HUES64 (cell line): ENCODE results near the gene NRF1.
"Not testable (repeated sequence)": the region's sequence is repeated elsewhere in the genome, so short reads cannot be mapped to it uniquely, and the experiment has no call there.

Experiments
- H3K27ac ChIP-seq: 2 replicates; pipeline ENCODE4 v1.7.0; 2013; ENCODE audit warnings: low read depth, low read length, inconsistent platforms
- H3K27me3 ChIP-seq: 2 replicates; pipeline ENCODE4 v1.6.1; 2013; ENCODE audit warnings: mild to moderate bottlenecking, low read length; ENCODE audit not compliant: insufficient read depth
- H3K36me3 ChIP-seq: 2 replicates; pipeline ENCODE4 v1.6.1; 2013; ENCODE audit warnings: mild to moderate bottlenecking, low read length; ENCODE audit not compliant: insufficient read depth
- H3K4me1 ChIP-seq: 2 replicates; pipeline ENCODE4 v1.6.1; 2013; ENCODE audit warnings: mild to moderate bottlenecking, low read length, moderate library complexity; ENCODE audit not compliant: insufficient read depth
- H3K4me3 ChIP-seq: 2 replicates; pipeline ENCODE4 v1.5.1; 2013; ENCODE audit warnings: mild to moderate bottlenecking, low read length, moderate library complexity
- H3K9ac ChIP-seq: 2 replicates; pipeline ENCODE4 v1.6.1; 2013; ENCODE audit warnings: mild to moderate bottlenecking, low read depth, low read length
- H3K9me3 ChIP-seq: 2 replicates; pipeline ENCODE4 v1.6.1; 2013; ENCODE audit warnings: low read depth, low read length; ENCODE audit not compliant: insufficient read depth
- WGBS: fragments of 150-250, 120-280 bp; methylation state at CpG from one replicate; pipeline ENCODE4 v1.1.7; 2013; ENCODE audit warnings: missing lambda C conversion rate; 5-methylcytosine and 5-hydroxymethylcytosine counted together

Gene NRF1

GRCh38 chr7:129650056-129650758 lies 38.7 kb downstream of the NRF1 start:
- 92% methylated on average over 2 of the region's 5 CpGs for WGBS
- Histone ChIP-seq H3K4me3 (no peak overlapping the region), H3K4me1 (peaks cover 45% of the 10 kb centered on the region), H3K36me3 (peaks cover 4% of the 10 kb centered on the region; the same call in 1 of the 2 replicates), H3K27me3 (no peaks in the 10 kb centered on the region), H3K9ac (no peak overlapping the region), H3K27ac (peak overlapping the region; percentile 12; the same call in 1 of the 2 replicates), H3K9me3 (no peaks in the 10 kb centered on the region)

GRCh38 chr7:129652914-129653313 lies 41.4 kb downstream of the NRF1 start:
- no peak overlapping the region for H3K4me3 ChIP-seq
- H3K9me3 ChIP-seq = no peaks in the 10 kb centered on the region; the same call in 1 of the 2 replicates
- peaks cover 16% of the 10 kb centered on the region for H3K36me3 ChIP-seq
- 100% methylated on average over 1 of the region's 1 CpG for WGBS
- H3K27me3 ChIP-seq = no peaks in the 10 kb centered on the region
- peaks cover 32% of the 10 kb centered on the region for H3K4me1 ChIP-seq
- H3K9ac ChIP-seq = no peak overlapping the region
- H3K27ac ChIP-seq = no peak overlapping the region

DNA sequence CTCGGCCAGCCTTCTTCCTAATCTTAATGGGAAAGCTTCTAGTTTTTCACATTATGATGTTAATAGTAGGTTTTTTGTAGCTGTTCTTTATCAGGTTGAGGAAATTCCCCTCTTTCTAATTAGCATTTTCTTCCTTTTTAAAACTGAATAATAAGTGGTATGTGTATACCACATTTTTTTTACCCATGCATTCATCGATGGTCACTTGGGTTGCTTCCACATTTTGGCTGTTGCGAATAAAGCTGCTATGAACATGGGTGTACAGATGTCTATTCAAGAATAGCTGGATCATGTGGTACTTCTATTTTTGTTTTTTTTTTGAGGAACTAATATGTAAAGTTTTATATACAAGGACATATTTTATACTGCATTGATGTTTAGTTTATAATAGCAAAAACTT lies 44.3 kb downstream of the NRF1 start:
- Histone ChIP-seq H3K36me3 (peaks cover 44% of the 10 kb centered on the region), H3K27ac (no peak overlapping the region), H3K27me3 (no peaks in the 10 kb centered on the region), H3K4me3 (no peak overlapping the region), H3K9ac (no peak overlapping the region), H3K4me1 (peaks cover 13% of the 10 kb centered on the region), H3K9me3 (peaks cover 22% of the 10 kb centered on the region)
- WGBS = 97% methylated on average over 3 of the region's 3 CpGs

- WGBS = 97% methylated on average over 8 of the region's 8 CpGs
- Histone ChIP-seq H3K36me3 (peaks cover 59% of the 10 kb centered on the region), H3K27me3 (no peaks in the 10 kb centered on the region), H3K9ac (no peak overlapping the region), H3K4me3 (no peak overlapping the region), H3K9me3 (peaks cover 37% of the 10 kb centered on the region), H3K27ac (no peak overlapping the region), H3K4me1 (no peaks in the 10 kb centered on the region)
Measured at GRCh38 chr7:129657363-129657762, 45.8 kb downstream of the NRF1 start.

DNA sequence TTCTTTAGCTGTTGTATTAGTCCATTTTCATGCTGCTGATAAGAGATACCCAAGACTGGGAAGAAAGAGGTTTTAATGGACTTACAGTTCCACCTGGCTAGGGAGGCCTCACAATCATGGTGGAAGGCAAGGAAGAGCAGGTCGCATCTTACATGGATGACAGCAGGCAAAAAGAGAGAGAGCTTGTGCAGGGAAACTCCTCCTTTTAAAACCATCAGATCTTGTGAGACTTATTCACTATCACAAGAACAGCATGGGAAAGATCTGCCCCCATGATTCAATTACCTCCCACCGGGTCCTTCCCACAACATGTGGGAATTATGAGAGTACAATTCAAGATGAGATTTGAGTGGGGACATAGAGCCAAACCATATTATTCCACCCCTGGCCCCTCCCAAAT lies 48.4 kb downstream of the NRF1 start:
- H3K27ac ChIP-seq, H3K27me3 ChIP-seq, H3K9ac ChIP-seq, H3K4me3 ChIP-seq, H3K4me1 ChIP-seq: not testable (repeated sequence)
- WGBS = 58% methylated on average over 1 of the region's 2 CpGs
- peaks cover 61% of the 10 kb centered on the region for H3K36me3 ChIP-seq
- peaks cover 39% of the 10 kb centered on the region for H3K9me3 ChIP-seq

- H3K27me3 ChIP-seq = no peaks in the 10 kb centered on the region
- H3K9me3 ChIP-seq = peaks cover 39% of the 10 kb centered on the region
- H3K9ac ChIP-seq = no peak overlapping the region
- H3K27ac ChIP-seq = no peak overlapping the region
- H3K4me3 ChIP-seq = no peak overlapping the region
- H3K4me1 ChIP-seq = peaks cover 11% of the 10 kb centered on the region
- H3K36me3 ChIP-seq = peaks cover 61% of the 10 kb centered on the region
- 87% methylated on average over 4 of the region's 4 CpGs for WGBS
Measured at GRCh38 chr7:129661645-129662182, 50.2 kb downstream of the NRF1 start.

GRCh38 chr7:129663240-129663639 lies 51.7 kb downstream of the NRF1 start:
- H3K27me3 ChIP-seq, H3K4me3 ChIP-seq, H3K27ac ChIP-seq, H3K9ac ChIP-seq: not testable (repeated sequence)
- H3K9me3 ChIP-seq = peaks cover 36% of the 10 kb centered on the region
- 95% methylated on average over 32 of the region's 32 CpGs for WGBS
- H3K36me3 ChIP-seq = peaks cover 48% of the 10 kb centered on the region
- H3K4me1 ChIP-seq = peaks cover 11% of the 10 kb centered on the region

DNA sequence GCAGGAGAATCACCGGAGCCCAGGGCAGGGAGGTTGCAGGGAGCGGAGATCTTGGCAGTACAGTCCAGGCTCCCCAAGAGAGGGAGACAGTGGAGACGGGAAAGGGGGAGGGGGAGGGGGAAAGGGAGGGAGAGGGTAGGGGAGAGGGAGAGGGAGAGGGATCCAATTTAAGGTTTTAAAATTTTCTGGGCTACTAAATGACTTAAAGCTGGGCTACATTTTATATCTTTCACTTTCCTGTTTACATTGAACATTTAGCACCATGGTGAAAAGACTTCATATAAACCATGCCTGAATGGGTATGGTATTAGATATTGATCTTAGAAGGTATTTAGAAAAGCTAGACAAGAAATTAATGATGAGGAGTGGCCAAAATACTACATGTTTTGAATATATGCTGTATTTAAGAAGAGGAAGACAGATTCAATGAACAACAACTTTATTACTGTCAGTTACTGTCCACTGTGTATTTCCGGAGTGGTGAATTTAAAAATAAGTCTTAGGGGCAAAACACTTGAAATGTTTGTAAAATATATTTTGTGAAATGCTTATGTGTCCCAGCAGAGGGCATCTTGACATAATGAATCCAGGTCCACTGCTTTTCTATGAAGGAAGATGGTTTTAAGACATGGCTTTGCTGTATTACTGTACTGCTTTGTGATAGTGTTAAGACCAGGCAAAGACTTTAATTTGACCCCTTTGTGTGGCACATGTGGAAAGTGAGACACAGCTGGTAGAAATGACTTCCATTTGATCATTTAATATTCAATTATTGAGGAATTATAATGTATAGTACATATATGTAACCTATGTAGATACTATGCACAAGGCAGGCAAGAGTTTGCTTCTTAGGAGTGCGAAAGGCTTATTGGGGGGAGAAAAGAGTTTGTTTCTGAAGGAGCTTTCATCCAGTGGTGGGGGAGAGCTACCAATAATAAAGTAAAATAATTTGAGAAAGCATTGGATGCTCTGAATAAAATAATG lies 52.8 kb downstream of the NRF1 start:
- no peaks in the 10 kb centered on the region for H3K27me3 ChIP-seq
- peaks cover 37% of the 10 kb centered on the region for H3K36me3 ChIP-seq
- peak overlapping the region; percentile 29; the same call in 1 of the 2 replicates for H3K27ac ChIP-seq
- no peak overlapping the region for H3K4me3 ChIP-seq
- H3K4me1 ChIP-seq = peaks cover 11% of the 10 kb centered on the region
- 76% methylated on average over 5 of the region's 5 CpGs for WGBS
- H3K9me3 ChIP-seq = peaks cover 30% of the 10 kb centered on the region
- H3K9ac ChIP-seq = no peak overlapping the region

DNA sequence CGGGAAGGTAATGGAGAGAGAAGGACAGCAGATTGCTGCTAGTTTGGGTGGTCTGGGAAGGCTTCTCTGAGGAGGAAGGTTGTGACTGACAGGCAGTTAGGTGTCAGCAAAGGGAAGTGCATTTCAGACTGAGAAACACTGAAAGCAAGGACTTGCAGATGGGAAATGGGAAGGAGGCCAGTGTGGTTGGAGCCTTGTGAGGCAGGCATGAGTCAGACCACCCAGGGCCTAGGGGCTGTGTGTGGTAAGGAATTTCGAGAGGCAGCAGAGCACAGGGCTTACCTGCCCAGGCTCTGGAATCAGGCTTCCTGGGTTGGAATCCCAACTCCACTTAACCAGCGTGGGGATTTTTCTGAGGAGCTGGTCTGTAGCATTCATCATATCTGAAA lies 53.5 kb downstream of the NRF1 start:
- 70% methylated on average over 3 of the region's 3 CpGs for WGBS
- peaks cover 31% of the 10 kb centered on the region for H3K36me3 ChIP-seq
- peak overlapping the region; percentile 29; the same call in 1 of the 2 replicates for H3K27ac ChIP-seq
- peaks cover 11% of the 10 kb centered on the region for H3K4me1 ChIP-seq
- no peaks in the 10 kb centered on the region for H3K27me3 ChIP-seq
- H3K4me3 ChIP-seq = no peak overlapping the region
- H3K9ac ChIP-seq = no peak overlapping the region
- peaks cover 23% of the 10 kb centered on the region for H3K9me3 ChIP-seq

- peaks cover 4% of the 10 kb centered on the region for H3K9me3 ChIP-seq
- H3K4me3 ChIP-seq = no peak overlapping the region
- no peaks in the 10 kb centered on the region for H3K27me3 ChIP-seq
- H3K27ac ChIP-seq = no peak overlapping the region
- H3K4me1 ChIP-seq = peaks cover 11% of the 10 kb centered on the region
- H3K36me3 ChIP-seq = peaks cover 23% of the 10 kb centered on the region
- 95% methylated on average over 4 of the region's 4 CpGs for WGBS
- no peak overlapping the region for H3K9ac ChIP-seq
Measured at GRCh38 chr7:129667116-129667515, 55.6 kb downstream of the NRF1 start.

DNA sequence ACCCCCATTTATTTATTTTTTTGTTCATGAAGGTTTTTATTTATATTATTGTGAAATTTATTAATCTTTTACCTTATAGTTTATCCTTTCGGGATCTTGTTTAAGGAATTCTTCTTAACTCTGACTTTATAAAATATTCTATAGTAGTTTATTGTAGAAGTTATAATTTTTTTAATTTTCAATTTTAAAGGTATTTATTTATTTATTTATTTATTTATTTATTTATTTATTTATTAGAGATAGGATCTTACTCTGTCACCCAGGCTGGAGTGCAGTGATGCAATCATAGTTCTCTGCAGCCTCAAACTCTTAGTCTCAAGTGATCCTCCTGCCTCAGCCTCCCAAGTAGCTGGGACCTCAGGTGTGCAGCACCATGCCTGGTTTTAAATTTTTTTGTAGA lies 56.0 kb downstream of the NRF1 start:
- Histone ChIP-seq H3K36me3 (peaks cover 23% of the 10 kb centered on the region), H3K4me3 (no peak overlapping the region), H3K9ac (no peak overlapping the region), H3K4me1 (peaks cover 11% of the 10 kb centered on the region), H3K27ac (no peak overlapping the region), H3K27me3 (no peaks in the 10 kb centered on the region), H3K9me3 (no peaks in the 10 kb centered on the region)
- WGBS = no CpG with 5 or more reads among the region's 1 CpG
